G401 (cell line): ENCODE data around the gene CADM2. TPM values are rescaled to one million over a fixed set of nuclear protein-coding genes. Genes with fewer than 3 reads are reported as not detected.

Experiments used
- DNase-seq: peaks from one replicate; pipeline ENCODE4 v3.0.0-alpha.2; 2015; ENCODE audit warnings: low spot score
- in situ Hi-C: cut with HindIII; loops from 2 replicates; pipeline ENCODE4 v1.10.0; 2016; ENCODE audit warnings: low sequenced_read_pairs, mixed read lengths
- total RNA-seq: library from RNA; depleted of rRNA; stranded (reverse); fragments of >200 nt; shearing (Covaris generic); gene quantifications from 2 replicates; pipeline ENCODE4 v1.2.3, GENCODE V29; 2014

CADM2 gene
- total RNA-seq, 1 experiment from 2014 or later: not detected

GRCh38 chr3:85259748-85260147 lies 301.0 kb downstream of the CADM2 start:
- no peak for DNase-seq
- in situ Hi-C loops: no loop called here

DNA sequence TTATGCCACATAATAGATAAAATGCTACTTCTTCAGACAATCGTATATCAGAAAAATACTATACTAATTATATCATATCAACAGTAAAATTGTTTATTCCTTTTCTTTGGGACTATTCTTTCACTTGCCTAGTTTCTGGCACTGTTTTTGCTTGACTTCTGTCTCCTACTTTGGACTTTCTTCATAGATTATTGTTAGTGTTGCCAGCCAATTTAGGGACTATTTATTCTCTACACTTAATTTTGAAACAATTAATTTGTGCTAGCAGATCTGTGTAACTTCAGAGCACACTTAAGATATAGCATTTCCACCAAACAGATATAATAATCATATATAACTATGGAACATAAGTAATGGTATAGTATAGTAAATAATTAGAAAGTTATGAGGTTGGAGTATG lies 305.6 kb downstream of the CADM2 start:
- no peak for DNase-seq
- in situ Hi-C loops: no loop called here

DNA sequence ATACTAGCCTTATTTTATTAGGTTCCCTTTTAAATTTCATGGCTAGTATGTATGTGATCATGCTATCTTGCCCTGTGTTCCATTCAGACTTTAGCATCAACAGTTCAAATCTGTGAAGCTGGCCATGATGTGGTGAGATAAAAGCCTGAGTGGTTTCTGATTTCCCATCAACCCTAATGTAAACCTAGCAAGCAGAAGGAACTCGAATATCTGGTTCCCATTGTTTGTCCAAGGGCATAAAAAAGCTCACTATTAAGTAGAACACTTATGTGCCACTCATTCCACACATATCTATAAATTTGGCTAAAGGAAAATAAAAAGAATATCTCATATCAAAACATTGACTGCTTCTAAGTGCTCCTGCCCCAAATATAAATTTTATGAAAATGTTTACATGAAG lies 311.7 kb downstream of the CADM2 start:
- no peak for DNase-seq
- in situ Hi-C loops: no loop called here

- in situ Hi-C loops: no loop called here
- DNase-seq: no peak
These were observed 313.1 kb downstream of the CADM2 start for GRCh38 chr3:85271911-85272310.

DNA sequence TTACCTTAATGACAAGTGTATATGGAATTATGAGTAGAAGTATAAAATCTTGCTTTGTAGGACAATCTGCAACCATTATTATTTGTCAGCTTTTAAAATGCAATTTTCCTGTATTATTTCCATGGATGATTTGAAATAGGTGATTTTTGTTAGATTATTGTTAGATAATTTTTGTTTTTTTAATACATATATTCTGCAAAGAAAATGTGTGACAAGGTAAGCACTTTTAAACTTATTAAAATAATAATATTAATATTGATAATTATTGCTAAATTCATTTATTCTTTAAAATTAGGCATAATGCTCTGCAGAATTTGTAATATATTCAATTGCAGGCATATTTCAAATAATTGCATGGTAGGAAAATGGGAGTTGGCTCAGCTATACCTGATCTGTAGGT lies 329.5 kb downstream of the CADM2 start:
- in situ Hi-C loops: no loop called here
- no peak for DNase-seq

DNA sequence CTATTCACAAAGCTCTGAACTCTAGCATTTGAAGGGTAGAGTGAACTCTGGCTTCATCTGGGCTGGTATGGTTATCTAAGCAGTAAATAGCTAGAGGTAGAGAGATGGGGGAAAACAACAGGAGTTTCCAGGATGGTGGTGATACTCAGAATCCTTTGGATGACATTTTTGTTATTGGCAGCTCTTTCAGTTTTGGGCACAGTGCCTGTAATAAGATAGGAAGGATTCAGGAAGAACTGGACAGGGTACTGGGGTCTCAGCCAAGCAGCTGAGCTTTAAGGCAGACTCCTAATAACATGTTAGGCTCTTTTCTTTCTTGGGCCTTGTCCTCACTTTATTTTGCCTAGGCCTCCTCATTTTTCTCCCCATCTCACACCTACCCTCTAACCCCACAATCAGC lies 338.5 kb downstream of the CADM2 start:
- peak; percentile 70 for DNase-seq
- in situ Hi-C loops: no loop called here

GRCh38 chr3:85298032-85298431 lies 339.2 kb downstream of the CADM2 start:
- in situ Hi-C loops: no loop called here

GRCh38 chr3:85303156-85303555 lies 344.4 kb downstream of the CADM2 start:
- DNase-seq: no peak
- in situ Hi-C loops: no loop called here

More at GRCh38 chr3:85298032-85298431, 339.2 kb downstream of the CADM2 start:
- DNase-seq: no peak

GRCh38 chr3:85304360-85304964 lies 345.7 kb downstream of the CADM2 start:
- peak; percentile 42 for DNase-seq
- in situ Hi-C loops: no loop called here

DNA sequence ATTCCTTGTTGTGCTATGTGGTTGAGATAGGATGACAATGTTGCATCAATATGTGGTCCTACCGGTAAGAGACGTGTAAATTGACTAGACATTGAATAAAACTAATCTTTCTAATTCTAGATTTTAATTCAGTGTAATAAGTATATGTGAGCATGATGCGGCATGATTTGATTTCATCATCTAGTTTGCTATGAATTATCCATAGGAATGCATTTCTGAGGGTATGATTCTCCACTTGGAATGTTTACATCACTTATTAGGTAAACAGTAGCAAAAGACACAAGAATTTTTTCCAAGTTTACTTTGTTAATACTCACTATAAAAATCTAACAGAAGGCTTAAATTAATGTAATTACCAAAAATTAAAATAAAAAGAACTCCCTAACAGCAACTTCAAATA lies 353.5 kb downstream of the CADM2 start:
- no peak for DNase-seq
- in situ Hi-C loops: no loop called here

DNA sequence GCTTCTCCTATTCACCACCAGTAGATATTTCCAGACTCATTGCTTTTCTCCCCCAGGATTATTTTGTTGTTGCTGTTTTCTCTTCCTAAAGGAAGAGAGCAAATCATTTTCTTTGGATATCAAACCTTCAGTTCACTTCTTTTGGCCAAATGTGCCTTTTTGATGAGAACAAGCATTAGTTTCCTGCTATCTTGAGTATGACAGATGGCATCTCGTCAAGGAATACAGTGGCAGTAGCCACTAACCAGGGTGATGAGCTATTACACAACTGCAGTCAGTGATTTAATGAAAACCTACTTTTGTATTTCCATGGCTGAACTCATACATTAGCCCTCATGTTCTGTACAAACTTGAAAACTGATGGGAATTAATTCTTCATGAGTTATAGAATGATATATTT lies 354.6 kb downstream of the CADM2 start:
- DNase-seq: peak; percentile 74
- in situ Hi-C loops: no loop called here

DNA sequence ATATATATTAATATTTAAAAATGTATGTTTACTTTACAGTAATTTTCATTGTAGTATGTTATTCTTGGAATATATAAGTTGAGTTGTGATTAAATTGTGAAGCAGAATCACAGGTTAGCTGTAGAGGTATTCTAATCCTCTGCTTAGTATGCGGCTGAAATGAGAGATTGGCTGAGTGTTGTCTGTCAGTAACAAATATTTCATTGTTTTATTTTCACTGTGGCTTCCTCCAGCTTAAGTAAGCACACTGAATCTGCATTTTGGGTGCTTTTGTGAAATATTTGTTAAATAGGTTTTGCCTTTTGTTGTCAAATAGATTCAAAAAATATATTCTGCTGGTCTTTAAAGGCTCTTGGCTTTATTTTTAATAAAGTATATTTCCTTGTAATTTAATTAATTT lies 357.5 kb downstream of the CADM2 start:
- no peak for DNase-seq
- in situ Hi-C loops: no loop called here

GRCh38 chr3:85321892-85322291 lies 363.1 kb downstream of the CADM2 start:
- in situ Hi-C loops: no loop called here

GRCh38 chr3:85330071-85330470 lies 371.3 kb downstream of the CADM2 start:
- no peak for DNase-seq
- in situ Hi-C loops: no loop called here

More at GRCh38 chr3:85321892-85322291, 363.1 kb downstream of the CADM2 start:
- no peak for DNase-seq

DNA sequence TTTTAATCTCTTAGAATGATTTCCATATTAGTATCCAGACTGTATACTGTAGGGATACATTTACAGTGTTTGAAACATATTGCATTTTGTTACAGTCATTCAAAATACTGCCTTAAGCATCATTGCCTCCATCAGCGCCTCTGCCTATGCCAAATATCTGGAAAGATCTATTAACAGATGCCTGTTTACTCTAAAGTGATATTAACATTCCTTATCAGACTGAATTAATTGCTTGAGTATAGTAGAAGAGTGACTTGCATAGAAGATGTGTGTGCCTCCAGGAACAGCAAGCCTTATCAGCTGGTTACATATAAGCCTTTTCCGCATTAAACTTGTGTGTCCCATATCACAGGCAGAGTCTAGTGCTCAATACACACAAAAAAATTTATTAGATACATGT lies 379.1 kb downstream of the CADM2 start:
- in situ Hi-C loops: no loop called here
- DNase-seq: no peak

DNA sequence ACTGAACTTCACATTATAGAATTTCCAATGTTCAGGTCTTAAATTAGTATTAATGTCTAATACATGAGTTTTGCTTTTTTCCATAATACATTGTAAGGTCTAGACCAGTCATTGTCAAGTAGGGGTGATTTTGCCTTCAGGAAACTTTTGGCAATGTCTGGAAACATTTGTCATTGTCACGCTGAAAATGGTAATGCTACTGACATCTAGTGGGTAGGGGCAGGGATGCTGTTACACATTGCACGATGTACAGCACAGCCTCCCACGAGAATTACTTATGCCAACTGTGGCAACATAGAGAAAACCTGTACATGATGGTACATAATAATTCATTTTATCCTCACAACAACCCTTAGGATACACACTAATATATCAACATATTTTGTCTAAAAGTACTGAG lies 384.1 kb downstream of the CADM2 start:
- no peak for DNase-seq
- in situ Hi-C loops: no loop called here

GRCh38 chr3:85355572-85355971 lies 396.8 kb downstream of the CADM2 start:
- in situ Hi-C loops: no loop called here
- DNase-seq: no peak

DNA sequence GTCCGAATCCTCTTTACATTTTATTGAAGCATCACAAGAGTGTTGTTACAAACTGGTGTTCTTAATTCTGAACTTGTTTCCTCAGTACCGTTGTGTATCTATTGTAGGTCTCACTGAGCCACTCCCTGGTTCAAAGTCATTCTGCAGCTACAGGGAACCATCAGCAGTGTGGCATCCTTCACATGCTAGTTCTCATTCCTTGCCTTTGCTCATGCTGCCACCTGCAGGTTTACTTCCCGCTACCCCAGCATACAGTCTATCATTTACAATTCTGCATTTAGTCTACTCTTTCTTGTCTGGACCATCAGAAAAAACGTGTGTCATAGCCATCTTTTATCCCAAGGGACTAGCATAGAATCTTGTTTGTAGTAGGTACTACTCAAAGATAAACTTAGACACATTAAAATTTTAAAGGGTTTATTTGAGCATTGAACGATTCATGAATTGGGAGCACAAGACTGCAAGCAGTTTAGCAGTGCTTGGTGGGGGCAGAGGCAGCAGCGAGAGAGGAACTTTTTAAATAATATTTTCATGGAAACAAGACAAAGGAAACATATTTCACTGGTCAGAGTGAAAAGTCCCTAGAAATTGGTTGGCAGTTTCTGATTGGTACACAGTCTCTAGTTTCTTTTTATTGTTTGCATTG lies 402.1 kb downstream of the CADM2 start:
- DNase-seq: peak; percentile 90
- in situ Hi-C loops: no loop called here

GRCh38 chr3:85364296-85364909 lies 405.6 kb downstream of the CADM2 start:
- no peak for DNase-seq
- in situ Hi-C loops: no loop called here

DNA sequence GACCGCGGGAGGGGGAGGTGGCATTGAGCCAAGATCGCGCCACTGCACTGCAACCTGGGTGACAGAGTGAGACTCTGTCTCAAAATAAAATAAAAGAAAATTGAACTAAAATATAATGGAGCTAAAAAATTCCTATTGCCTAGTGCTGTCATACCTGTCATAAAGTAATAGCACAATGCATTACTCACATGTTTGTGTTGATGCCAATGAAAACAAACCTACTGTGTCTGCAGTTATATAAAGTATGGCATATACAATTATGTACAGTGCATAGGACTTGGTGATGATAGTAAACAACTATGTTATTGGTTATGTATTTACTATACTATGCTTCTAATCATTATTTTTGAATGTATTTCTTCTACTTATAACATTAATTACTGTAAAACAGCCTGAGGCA lies 411.6 kb downstream of the CADM2 start:
- in situ Hi-C loops: no loop called here
- no peak for DNase-seq

DNA sequence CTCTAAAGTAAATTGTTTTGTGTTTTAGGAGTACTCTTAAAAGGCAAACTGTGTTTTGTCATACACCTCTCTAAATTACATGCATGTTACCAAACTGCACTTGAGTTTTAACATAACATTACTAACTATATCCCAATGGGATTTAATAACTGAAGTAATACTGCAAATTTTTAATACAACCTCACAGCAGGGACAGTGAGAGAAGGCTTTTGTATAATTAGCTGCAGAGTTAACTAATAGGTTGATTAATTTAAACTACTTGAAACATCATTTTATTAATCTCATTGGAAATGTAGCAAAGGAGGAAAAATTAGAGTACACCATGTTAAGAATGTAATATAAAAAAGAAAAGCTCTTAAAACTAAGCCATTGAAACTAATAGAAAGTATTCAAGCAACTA lies 417.3 kb downstream of the CADM2 start:
- no peak for DNase-seq
- in situ Hi-C loops: no loop called here
